ENCODE results near the gene ATP1B3. TPM values are rescaled to one million over a fixed set of nuclear protein-coding genes. Genes with fewer than 3 reads are reported as not detected.

Gene ATP1B3
- total RNA-seq, 4 donors from 2014 or later: 32.5 to 61.0 (median 41.7) TPM

DNA sequence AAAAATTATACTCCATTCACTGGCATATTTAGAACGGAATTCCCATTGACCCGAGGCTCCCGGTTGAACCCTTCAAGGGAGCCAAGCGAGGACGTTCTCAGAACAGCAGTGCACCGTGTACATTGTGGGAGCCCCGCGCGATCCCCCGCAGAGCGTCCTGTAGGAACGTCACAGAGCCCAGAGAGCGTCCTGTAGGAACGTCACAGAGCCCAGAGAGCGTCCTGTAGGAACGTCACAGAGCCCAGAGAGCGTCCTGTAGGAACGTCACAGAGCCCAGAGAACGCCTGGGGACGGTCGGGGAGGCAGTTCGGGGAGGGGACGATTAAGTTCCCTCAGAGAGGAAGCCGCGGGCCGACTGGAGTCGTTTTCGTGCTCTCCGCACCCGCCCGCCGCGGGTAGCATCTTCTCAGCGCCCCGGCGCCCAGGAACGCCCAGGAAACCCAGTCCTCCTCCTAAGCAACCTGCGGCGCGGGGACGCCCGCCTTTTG lies 506 bp upstream of the ATP1B3 start:
- no peaks in the 10 kb centered on the region for H3K36me3 ChIP-seq
- H3K27me3 ChIP-seq: no peaks in the 10 kb centered on the region
- peak overlapping the region; percentile 99 to 100 (median 100) for H3K27ac ChIP-seq (replicated peaks in 1 of 4)
- peak; percentile 93 for DNase-seq (ENCODE audit: extremely low spot score)
- no peaks in the 10 kb centered on the region for H3K9me3 ChIP-seq
- H3K4me3 ChIP-seq: peak overlapping the region; percentile 83 to 95 (median 93)
- peaks cover 26 to 28% (median 27%) of the 10 kb centered on the region in 4 donors for H3K4me1 ChIP-seq
- TF ChIP-seq POLR2A (IDR thresholded peaks at IDR 0.05; ENCODE audit: low read depth) (no peak), EP300 (IDR thresholded peaks at IDR 0.05) (peak; percentile 2), POLR2AphosphoS5 (IDR thresholded peaks at IDR 0.05) (peak; percentile 53 to 74)
- TF ChIP-seq, protein P1, sequence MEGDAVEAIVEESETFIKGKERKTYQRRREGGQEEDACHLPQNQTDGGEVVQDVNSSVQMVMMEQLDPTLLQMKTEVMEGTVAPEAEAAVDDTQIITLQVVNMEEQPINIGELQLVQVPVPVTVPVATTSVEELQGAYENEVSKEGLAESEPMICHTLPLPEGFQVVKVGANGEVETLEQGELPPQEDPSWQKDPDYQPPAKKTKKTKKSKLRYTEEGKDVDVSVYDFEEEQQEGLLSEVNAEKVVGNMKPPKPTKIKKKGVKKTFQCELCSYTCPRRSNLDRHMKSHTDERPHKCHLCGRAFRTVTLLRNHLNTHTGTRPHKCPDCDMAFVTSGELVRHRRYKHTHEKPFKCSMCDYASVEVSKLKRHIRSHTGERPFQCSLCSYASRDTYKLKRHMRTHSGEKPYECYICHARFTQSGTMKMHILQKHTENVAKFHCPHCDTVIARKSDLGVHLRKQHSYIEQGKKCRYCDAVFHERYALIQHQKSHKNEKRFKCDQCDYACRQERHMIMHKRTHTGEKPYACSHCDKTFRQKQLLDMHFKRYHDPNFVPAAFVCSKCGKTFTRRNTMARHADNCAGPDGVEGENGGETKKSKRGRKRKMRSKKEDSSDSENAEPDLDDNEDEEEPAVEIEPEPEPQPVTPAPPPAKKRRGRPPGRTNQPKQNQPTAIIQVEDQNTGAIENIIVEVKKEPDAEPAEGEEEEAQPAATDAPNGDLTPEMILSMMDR (IDR thresholded peaks at IDR 0.05): no peak
- under 1% methylated on average over 18 of the region's 42 CpGs for WGBS
- intact Hi-C loops (cut with DNase I): loop anchor here (1.0 to 10.0 kb wide), 2 partner anchors 138 to 421 kb away; partner anchors contain the start of gene RNF7

DNA sequence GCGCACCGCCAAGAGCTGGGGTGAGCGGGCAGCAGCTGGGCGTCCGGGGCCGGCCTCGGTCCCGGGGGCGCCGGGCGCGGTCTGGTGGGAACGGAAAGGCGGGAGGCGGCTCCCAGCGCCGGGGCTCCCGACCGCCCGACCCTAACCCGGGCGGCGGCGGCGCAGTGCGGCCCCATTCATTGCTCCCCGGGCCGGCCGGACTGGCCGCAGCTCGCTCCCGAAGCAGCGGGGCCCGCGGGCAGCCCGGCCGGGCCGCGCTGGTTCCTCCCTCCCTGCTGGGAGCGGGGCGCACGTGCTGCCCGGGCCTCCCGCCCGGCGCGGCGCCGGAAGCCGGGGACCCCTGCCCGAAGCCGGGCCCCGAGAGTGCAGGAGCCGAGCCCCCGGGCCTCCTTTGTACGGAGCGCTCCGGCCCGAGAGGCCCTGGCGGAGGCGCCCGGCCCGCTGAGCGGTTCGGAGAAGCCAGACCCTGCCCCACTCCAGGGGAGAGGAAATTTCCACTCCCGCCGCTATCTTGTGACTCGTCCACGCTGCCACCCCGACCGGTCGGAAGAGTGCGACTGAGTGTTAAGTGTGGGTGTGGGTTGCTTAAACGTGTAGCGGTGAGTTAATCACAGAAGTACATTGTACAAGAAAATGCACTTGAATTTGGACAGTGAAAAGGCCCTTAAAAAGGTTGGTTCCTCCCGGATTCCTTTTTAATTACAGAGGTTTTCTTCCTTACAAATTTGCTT lies 613 bp downstream of the ATP1B3 start:
- Histone ChIP-seq H3K4me3 (peak overlapping the region; percentile 83 to 95 (median 93)), H3K36me3 (no peaks in the 10 kb centered on the region), H3K27ac (replicated peaks in 1 of 4) (peak overlapping the region; percentile 99 to 100 (median 100)), H3K4me1 (peaks cover 26 to 28% (median 27%) of the 10 kb centered on the region in 4 donors), H3K9me3 (no peaks in the 10 kb centered on the region), H3K27me3 (no peaks in the 10 kb centered on the region)
- peak; percentile 53 to 68 for TF ChIP-seq POLR2AphosphoS5 (IDR thresholded peaks at IDR 0.05)
- TF ChIP-seq, protein P1 (IDR thresholded peaks at IDR 0.05): no peak
- TF ChIP-seq EP300 (IDR thresholded peaks at IDR 0.05): no peak
- DNase-seq (ENCODE audit: extremely low spot score): no peak
- intact Hi-C loops (cut with DNase I): loop anchor here (10.0 kb wide), 1 partner anchor 422 kb away; no protein-coding TSS in a partner anchor
- WGBS: 0% methylated on average over 11 of the region's 76 CpGs

DNA sequence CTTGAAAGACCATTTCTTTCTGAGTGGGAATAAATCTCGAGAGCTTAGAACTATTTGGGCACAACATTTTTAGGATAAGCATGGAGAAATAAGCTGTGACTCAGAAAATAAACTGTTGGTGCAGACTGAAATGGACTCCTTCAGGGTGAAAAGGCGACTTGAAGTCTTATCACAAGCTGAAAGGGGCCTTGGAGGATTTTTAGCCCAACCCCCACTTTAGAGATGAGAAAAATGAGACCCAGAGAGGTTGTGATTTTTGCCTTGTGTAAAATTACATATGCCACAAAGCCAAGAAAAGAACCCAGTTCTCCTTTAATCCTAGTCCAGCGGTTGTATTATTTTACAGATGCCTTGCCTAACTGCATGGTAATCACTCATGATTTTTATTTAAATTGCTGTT lies 1.5 kb downstream of the ATP1B3 start:
- Histone ChIP-seq H3K4me3 (peak overlapping the region; percentile 83 to 95 (median 93)), H3K27me3 (no peaks in the 10 kb centered on the region), H3K36me3 (no peaks in the 10 kb centered on the region), H3K4me1 (peaks cover 26 to 28% (median 27%) of the 10 kb centered on the region in 4 donors), H3K27ac (replicated peaks in 1 of 4) (peak overlapping the region; percentile 99 to 100 (median 100)), H3K9me3 (no peaks in the 10 kb centered on the region)
- no peak for TF ChIP-seq POLR2A (IDR thresholded peaks at IDR 0.05; ENCODE audit: low read depth)
- TF ChIP-seq, protein P1 (IDR thresholded peaks at IDR 0.05): no peak
- no peak for TF ChIP-seq POLR2AphosphoS5 (IDR thresholded peaks at IDR 0.05)
- no peak for TF ChIP-seq EP300 (IDR thresholded peaks at IDR 0.05)
- DNase-seq (ENCODE audit: extremely low spot score): no peak
- 33% methylated on average over 3 of the region's 3 CpGs for WGBS
- intact Hi-C loops (cut with DNase I): loop anchor here (10.0 kb wide), 1 partner anchor 423 kb away; no protein-coding TSS in a partner anchor

DNA sequence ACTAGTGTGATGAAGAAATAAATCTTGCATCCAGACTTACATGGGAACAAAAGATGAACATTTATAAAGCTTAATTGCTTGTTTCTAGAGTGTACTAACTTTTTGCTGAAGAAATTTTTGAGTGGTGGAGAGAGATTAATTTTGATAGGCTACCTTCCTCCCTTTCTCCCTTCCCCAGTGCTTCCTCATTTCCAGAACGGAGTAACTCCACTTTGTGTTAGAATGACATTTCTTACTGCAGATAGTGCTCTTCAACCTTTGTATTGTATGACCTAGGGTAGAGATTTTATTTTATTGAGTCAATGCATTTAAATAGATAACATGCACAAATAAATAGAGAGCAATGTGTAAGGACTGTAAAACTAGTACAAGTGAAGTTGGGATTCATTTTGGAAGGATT lies 1.9 kb downstream of the ATP1B3 start:
- H3K27me3 ChIP-seq: no peaks in the 10 kb centered on the region
- WGBS: 50% methylated on average over 1 of the region's 1 CpG
- no peaks in the 10 kb centered on the region for H3K9me3 ChIP-seq
- DNase-seq (ENCODE audit: extremely low spot score): no peak
- no peaks in the 10 kb centered on the region for H3K36me3 ChIP-seq
- peak overlapping the region; percentile 99 to 100 (median 100) for H3K27ac ChIP-seq (replicated peaks in 1 of 4)
- TF ChIP-seq POLR2AphosphoS5 (IDR thresholded peaks at IDR 0.05) (no peak), POLR2A (IDR thresholded peaks at IDR 0.05; ENCODE audit: low read depth) (no peak), EP300 (IDR thresholded peaks at IDR 0.05) (no peak)
- TF ChIP-seq, protein P1 (IDR thresholded peaks at IDR 0.05): no peak
- H3K4me3 ChIP-seq: peak overlapping the region; percentile 83 to 95 (median 93)
- intact Hi-C loops (cut with DNase I): loop anchor here (10.0 kb wide), 1 partner anchor 424 kb away; no protein-coding TSS in a partner anchor
- H3K4me1 ChIP-seq: peaks cover 26 to 28% (median 27%) of the 10 kb centered on the region in 4 donors
